NCI-H345 treated with DMSO at 0.1 percent for 48 hours (cell line): ENCODE data around the gene ADSS1.
A peak's percentile ranks its signal among the peaks of the same experiment; 100 is the strongest.

Experiments used
- DNase-seq: peaks from one replicate; lab custom pipeline; 2025; ENCODE audit not compliant: unreplicated experiment; lab: John Stamatoyannopoulos, UW

Gene ADSS1

GRCh38 chr14:104766256-104766862 lies 42.3 kb downstream of the ADSS1 start:
- no peak for DNase-seq

DNA sequence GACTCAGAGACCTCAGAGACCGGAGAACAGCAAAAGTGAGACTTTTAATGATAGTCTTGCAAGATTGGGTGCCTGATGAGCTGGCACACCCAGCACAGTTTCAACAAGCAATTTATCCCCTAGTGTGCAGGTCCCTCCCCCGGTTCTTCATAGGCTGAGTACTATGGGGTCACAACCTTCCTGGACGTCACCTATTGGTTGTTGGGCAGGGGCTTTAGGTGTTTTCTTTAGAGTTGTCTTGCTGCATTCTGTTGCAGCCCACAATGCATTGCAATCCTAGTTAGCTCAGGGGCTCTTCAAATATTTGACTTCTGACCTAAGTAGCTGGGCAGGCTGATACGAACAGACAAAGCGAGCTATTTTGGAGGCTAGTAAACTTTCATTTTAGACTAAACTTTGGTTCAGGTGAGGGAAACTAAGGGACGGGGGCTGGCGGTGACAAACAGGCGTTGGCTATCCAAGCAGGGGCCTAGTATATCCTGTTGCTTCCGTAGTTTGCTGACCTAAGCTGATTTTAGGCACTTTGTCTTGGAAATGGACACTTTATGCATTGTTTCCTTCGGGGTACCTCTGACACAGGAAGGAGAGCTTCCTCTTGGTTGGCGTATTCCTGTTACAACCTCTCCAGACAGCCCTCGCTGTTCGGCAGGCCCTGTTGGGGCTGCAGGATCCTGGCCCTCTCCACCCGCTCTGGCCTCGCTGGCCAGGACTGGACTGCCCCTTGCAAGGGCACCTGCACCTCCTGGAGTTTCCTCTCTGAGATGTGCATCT lies 43.0 kb downstream of the ADSS1 start:
- DNase-seq: no peak

- DNase-seq: no peak
These were observed 43.5 kb downstream of the ADSS1 start for GRCh38 chr14:104767634-104767918.

- DNase-seq: peak; percentile 29
These were observed 44.7 kb downstream of the ADSS1 start for GRCh38 chr14:104768437-104769323.

GRCh38 chr14:104769324-104770071 lies 45.5 kb downstream of the ADSS1 start:
- DNase-seq: no peak

DNA sequence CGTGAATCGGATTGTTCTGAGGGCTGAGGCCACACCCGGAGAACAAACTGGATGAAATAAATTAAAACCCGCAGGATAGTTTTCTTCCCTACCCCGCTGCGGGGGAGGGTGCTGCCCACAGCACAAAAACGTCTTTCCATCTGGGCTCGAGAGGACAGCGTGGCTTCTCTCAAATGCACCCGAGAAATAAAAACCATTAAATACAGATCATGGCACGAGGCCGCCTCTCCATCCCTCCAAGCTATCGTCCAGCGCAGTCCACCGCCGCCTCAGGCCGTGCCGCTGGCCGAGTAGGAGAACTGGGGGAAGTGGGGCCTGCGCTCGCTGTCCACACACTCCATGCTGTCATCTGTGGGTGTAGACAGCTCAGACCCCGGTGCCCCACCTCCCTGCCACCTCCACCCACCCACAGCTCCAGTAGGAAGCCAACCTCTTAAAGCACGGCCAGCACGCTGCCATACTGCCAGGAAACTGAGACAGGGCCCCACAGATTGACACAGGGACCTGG lies 46.1 kb downstream of the ADSS1 start:
- no peak for DNase-seq

- no peak for DNase-seq
These were observed 46.8 kb downstream of the ADSS1 start for GRCh38 chr14:104770851-104771272.

DNA sequence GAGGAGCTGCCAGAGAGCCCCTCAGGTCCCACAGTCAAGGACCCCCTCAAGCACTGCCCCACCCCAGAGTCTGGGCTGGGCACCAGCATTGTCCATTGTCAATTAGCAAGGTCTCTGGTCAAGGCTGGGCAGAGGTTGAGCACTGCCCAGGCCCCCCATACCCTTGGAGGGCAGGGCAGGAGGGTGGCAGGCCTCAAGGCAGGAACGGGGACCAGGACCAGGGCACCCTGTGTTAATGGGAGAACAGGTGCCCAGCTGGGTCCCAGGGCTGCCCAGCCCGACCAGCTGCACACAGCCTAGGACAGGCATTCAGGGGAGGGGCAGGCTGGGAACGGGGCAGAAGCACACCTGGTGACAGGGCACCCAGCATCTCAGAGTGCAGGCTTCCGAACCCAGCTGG lies 47.3 kb downstream of the ADSS1 start:
- DNase-seq: no peak

DNA sequence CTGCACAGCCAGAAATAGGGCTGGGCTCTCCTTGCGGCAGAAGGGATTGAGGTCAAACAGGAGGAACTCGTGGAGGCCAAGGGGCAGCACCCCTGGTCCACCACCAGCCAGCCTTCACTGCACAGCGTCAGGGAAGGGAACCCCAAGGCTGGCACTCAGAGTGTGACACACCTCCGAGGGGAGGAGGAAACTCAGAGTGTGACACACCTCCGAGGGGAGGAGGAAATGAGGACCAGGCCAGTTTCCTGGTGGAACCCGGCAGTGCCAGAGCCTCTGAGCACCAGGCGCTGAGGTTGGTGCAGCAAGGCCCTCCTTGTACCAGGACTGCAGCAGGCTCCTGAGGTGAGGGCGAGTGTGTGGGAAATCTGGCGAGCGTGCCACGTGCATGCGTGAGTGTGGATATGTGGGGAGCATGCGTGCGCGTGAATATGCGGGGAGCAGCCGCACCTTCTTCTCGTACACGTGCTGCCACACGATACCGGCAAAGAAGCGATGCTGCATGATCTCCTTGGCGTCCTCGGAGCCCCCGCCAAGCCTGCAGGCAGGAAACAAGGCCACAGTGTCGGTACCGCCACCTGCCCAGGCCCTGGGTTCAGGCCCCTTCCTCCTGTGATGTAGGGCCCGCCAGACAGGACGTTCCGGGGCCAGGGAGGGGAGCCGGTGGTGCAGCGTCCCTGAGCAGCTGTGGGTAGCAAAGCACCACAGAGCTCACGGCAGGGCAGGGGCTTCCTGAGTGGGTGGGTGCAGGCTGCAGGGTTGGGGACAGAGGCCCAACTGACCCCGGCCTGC lies 48.1 kb downstream of the ADSS1 start:
- DNase-seq: no peak

- DNase-seq: no peak
These were observed 48.9 kb downstream of the ADSS1 start for GRCh38 chr14:104772707-104773504.

DNA sequence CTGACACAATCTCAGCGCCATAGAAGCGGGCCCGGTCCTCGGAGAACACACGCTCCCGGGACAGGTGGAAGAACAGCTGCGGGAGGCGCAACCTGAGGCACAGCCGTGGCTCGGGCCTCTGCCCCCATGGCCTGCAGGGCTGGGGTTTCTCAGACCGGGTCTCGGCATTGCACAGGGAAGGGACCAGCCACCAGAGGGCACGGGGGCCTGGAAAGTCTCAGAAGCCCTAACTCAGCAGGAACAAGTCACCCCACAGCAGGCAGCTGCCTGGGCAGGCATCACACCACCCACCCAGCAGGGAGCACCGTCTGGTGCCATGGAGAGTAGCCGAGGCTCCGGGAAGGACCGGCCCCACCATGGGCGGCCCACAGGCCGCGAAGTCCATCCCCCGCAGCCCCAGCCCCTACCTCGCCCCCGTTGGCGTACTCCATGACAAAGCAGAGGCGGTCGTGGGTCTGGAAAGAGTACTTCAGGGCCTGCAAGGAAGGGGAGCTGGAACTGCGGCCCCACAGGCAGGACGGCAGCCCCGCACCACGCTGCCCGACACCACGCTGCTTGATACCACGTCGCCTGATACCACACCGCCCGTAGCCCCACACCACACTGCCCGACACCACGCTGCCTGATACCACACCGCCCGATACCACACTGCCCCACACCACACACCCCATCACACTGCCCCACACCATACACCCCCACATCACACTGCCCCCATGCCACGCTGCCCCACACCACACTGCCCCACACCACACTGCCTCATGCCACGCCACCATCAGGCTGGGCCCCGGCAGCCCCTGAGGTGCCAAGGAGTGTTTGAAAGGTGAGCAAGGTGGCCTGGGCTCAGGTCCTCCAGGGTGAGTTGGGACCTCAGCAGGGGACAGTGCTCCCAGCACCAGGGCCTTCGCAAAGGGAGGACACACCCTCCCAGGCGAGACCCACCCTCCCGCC lies 49.8 kb downstream of the ADSS1 start:
- no peak for DNase-seq

- no peak for DNase-seq
These were observed 50.5 kb downstream of the ADSS1 start for GRCh38 chr14:104774453-104775072.

DNA sequence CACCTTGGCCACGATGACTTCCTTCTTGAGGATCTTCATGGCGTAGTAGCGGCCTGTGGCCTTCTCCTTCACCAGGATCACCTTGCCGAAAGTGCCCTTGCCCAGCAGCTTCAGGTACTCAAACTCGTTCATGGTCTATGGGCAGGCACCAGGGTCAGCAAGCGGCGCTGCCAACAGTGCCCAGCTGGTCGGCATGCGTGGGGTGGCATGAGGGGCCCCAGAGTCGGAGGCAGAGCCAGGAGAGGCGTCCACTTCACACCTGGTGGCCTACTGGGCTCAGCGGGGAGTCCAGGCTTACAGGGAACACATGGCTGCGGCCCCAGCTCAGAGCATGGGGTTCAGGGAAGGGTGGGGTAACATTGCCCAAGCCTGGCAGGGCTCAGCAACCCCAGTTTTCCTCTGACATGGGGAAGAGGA lies 51.1 kb downstream of the ADSS1 start:
- no peak for DNase-seq

DNA sequence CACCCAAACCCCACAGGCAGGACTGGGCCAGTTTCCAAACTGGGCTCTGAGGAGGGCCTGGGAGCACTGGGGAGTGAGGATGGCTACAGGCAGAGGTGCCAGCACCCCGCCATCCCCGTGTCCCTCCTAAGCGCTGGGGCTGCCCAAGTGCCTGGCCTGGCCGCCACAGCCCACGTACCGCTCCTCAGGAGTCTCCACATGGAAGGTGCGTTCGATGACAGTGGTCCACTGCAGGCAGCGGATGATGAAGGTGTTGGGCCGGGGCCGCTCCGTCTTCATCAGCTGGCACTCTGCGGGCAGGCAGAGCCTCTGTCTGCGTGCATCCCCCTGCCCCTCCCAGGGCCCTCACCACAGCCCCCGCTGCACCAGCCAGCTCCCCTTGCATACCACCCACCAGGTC lies 52.5 kb downstream of the ADSS1 start:
- DNase-seq: no peak

DNA sequence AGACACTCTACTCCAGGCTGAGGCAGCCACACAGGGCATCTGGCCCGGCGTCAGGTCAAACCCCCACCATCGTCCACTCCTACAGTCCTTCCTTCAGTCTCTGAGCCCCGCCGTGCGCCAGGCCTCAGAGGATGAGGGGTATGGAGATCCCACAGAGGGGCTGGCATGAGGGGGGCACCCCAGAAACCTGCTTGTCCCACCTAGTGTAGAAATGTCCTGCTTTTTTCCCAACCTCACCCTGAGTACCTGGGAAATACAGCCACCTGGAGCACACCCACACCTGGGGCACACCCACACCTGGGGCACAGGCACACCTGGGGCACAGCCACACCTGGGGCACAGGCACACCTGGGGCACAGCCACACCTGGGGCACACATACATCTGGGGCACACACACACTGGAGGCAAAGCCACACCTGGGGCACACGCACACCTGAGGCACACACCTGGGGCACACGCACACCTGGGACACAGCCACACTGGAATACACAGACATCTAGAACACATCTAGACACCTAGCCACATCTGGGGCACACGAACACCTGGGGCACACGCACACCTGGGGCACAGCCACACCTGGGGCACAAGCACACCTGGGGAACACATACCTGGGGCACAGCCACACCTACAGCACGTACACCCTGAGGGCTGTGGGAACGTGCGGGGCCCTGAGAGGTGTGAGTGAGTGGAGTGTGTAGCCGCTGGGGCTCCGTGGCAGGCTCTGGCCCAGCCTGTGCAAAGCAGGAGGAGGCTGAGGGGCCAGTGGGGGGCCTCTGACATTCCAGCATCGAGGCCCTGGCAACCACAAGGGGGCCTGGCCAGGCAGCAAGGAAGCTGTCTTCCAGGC lies 53.2 kb downstream of the ADSS1 start:
- no peak for DNase-seq

GRCh38 chr14:104777808-104778249 lies 53.8 kb downstream of the ADSS1 start:
- DNase-seq: no peak
